Measurements from ENCODE around the gene PEX5L.
"Not testable (repeated sequence)": the region's sequence is repeated elsewhere in the genome, so short reads cannot be mapped to it uniquely, and the experiment has no call there.

PEX5L gene

GRCh38 chr3:180008318-180008717 lies 28.4 kb downstream of the PEX5L start:
- not testable (repeated sequence) for DNase-seq

GRCh38 chr3:180004542-180004941 lies 32.2 kb downstream of the PEX5L start:
- no peak for DNase-seq

GRCh38 chr3:180002006-180002405 lies 34.7 kb downstream of the PEX5L start:
- DNase-seq = no peak

- no peak for DNase-seq
Observed at GRCh38 chr3:180000500-180000899, 36.2 kb downstream of the PEX5L start.

- DNase-seq = no peak
Observed at GRCh38 chr3:179995406-179995805, 41.3 kb downstream of the PEX5L start.

- DNase-seq = peak; percentile 10
Observed at GRCh38 chr3:179991883-179992282, 44.9 kb downstream of the PEX5L start.

GRCh38 chr3:179991104-179991503 lies 45.6 kb downstream of the PEX5L start:
- DNase-seq = no peak

- no peak for DNase-seq
Observed at GRCh38 chr3:179981646-179982045, 55.1 kb downstream of the PEX5L start.

GRCh38 chr3:179977356-179977755 lies 59.4 kb downstream of the PEX5L start:
- DNase-seq = no peak

GRCh38 chr3:179973931-179974361 lies 62.8 kb downstream of the PEX5L start:
- DNase-seq = no peak

GRCh38 chr3:179972881-179973423 lies 63.8 kb downstream of the PEX5L start:
- DNase-seq = no peak

GRCh38 chr3:179971280-179971679 lies 65.5 kb downstream of the PEX5L start:
- DNase-seq = no peak

GRCh38 chr3:179970746-179971145 lies 66.0 kb downstream of the PEX5L start:
- no peak for DNase-seq

- DNase-seq = peak; percentile 20
Observed at GRCh38 chr3:179969525-179969924, 67.2 kb downstream of the PEX5L start.

- peak; percentile 56 for DNase-seq
Observed at GRCh38 chr3:179967622-179968021, 69.1 kb downstream of the PEX5L start.

GRCh38 chr3:179964890-179965289 lies 71.8 kb downstream of the PEX5L start:
- no peak for DNase-seq

- DNase-seq = no peak
Observed at GRCh38 chr3:179962629-179963387, 73.9 kb downstream of the PEX5L start.

- no peak for DNase-seq
Observed at GRCh38 chr3:179961703-179962078, 75.0 kb downstream of the PEX5L start.

- no peak for DNase-seq
Observed at GRCh38 chr3:179961071-179961702, 75.5 kb downstream of the PEX5L start.

GRCh38 chr3:179958759-179959158 lies 78.0 kb downstream of the PEX5L start:
- DNase-seq = no peak

GRCh38 chr3:179958143-179958542 lies 78.6 kb downstream of the PEX5L start:
- DNase-seq = no peak

- DNase-seq = no peak
Observed at GRCh38 chr3:179957264-179957845, 79.4 kb downstream of the PEX5L start.

- DNase-seq = no peak
Observed at GRCh38 chr3:179956416-179956830, 80.3 kb downstream of the PEX5L start.

GRCh38 chr3:179955809-179956208 lies 80.9 kb downstream of the PEX5L start:
- DNase-seq = no peak
